ENCODE results near the gene CYP46A1. TPM values are rescaled to one million over a fixed set of nuclear protein-coding genes. Genes with fewer than 3 reads are reported as not detected.

Gene CYP46A1
- total RNA-seq, 1 donor from 2014 or later: 1.3 TPM

- no peak overlapping the region for H3K4me3 ChIP-seq
- intact Hi-C loops (cut with DNase I): loop anchor here (5.0 kb wide), 1 partner anchor 162 kb away; no protein-coding TSS in a partner anchor
- H3K27ac ChIP-seq: no peak overlapping the region
- TF ChIP-seq, protein P1, sequence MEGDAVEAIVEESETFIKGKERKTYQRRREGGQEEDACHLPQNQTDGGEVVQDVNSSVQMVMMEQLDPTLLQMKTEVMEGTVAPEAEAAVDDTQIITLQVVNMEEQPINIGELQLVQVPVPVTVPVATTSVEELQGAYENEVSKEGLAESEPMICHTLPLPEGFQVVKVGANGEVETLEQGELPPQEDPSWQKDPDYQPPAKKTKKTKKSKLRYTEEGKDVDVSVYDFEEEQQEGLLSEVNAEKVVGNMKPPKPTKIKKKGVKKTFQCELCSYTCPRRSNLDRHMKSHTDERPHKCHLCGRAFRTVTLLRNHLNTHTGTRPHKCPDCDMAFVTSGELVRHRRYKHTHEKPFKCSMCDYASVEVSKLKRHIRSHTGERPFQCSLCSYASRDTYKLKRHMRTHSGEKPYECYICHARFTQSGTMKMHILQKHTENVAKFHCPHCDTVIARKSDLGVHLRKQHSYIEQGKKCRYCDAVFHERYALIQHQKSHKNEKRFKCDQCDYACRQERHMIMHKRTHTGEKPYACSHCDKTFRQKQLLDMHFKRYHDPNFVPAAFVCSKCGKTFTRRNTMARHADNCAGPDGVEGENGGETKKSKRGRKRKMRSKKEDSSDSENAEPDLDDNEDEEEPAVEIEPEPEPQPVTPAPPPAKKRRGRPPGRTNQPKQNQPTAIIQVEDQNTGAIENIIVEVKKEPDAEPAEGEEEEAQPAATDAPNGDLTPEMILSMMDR (IDR thresholded peaks at IDR 0.05): no peak
- ATAC-seq: no peak
- H3K9me3 ChIP-seq: no peaks in the 10 kb centered on the region
- DNase-seq: peak; percentile 44
- H3K36me3 ChIP-seq: no peaks in the 10 kb centered on the region
- no peaks in the 10 kb centered on the region for H3K27me3 ChIP-seq
- H3K4me1 ChIP-seq: no peaks in the 10 kb centered on the region
These were observed 41.1 kb downstream of the CYP46A1 start for GRCh38 chr14:99724939-99725773.

DNA sequence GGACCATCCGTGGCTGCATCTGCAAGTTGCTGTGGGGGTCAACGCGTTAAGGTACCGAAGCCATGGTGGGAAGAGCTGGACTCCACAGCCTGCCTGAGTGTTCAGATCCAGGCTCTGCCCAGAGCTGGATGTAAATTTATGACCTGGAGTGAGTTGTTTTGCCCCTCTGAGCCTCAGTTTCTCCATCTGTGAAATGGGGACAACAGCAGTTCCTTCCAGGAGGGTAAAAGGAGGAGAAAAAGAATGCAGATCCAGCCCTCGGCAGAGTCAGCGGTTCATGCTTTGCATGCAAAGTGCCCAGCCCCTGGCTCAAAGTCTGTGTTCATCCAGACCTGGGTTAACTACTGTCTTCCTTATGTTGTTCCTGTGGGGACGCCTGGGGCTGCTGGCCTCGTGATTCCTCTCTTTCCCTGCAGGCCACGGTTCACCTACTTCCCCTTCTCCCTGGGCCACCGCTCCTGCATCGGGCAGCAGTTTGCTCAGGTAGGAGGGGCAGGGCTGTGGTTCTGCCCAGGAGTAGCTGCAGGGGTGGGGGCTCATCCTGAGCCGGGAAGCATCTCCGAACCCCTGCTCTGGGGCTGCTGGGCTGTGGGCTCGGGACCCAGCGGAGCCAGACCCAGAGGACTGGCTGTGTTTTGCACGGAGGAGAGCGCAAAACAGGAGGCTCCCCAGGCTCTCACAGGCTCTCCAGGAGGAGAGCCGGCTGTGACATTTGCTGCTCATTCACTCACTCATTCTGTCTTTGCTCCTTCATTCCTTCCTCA is 41.9 kb downstream of the CYP46A1 start:
- TF ChIP-seq, protein P1 (IDR thresholded peaks at IDR 0.05): no peak
- intact Hi-C loops (cut with DNase I): loop anchor here (5.0 kb wide), 1 partner anchor 161 kb away; no protein-coding TSS in a partner anchor
- H3K9me3 ChIP-seq: no peaks in the 10 kb centered on the region
- ATAC-seq: no peak
- H3K27me3 ChIP-seq: no peaks in the 10 kb centered on the region
- no peaks in the 10 kb centered on the region for H3K4me1 ChIP-seq
- H3K36me3 ChIP-seq: no peaks in the 10 kb centered on the region
- peak; percentile 41 for DNase-seq
- H3K4me3 ChIP-seq: no peak overlapping the region
- no peak overlapping the region for H3K27ac ChIP-seq

DNA sequence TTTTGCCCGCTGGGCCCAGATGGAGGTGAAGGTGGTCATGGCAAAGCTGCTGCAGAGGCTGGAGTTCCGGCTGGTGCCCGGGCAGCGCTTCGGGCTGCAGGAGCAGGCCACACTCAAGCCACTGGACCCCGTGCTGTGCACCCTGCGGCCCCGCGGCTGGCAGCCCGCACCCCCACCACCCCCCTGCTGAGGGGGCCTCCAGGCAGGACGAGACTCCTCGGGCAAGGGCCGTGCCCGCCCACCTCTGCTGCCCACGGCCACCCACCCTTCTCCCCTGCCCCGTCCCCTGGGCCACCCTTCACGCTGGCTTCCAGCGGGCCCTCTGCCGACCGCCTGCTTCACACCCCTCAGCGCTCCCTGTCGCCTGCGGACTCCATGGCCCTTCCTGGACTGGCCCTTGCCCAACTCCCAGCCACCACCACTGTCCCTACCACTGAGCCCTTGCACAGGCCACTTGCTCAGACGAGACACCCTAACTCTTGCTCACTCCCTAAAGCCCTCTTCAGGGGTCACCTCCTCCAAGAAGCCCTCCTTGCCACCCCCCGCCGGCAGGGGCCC is 42.5 kb downstream of the CYP46A1 start:
- intact Hi-C loops (cut with DNase I): loop anchor here (5.0 kb wide), 1 partner anchor 161 kb away; no protein-coding TSS in a partner anchor
- DNase-seq (peak; percentile 58), ATAC-seq (no peak)
- Histone ChIP-seq H3K27me3 (no peaks in the 10 kb centered on the region), H3K36me3 (no peaks in the 10 kb centered on the region), H3K9me3 (no peaks in the 10 kb centered on the region), H3K4me3 (no peak overlapping the region), H3K27ac (no peak overlapping the region), H3K4me1 (no peaks in the 10 kb centered on the region)
- TF ChIP-seq, protein P1 (IDR thresholded peaks at IDR 0.05): no peak

GRCh38 chr14:99727096-99727870 is 43.2 kb downstream of the CYP46A1 start:
- H3K36me3 ChIP-seq: no peaks in the 10 kb centered on the region
- no peaks in the 10 kb centered on the region for H3K27me3 ChIP-seq
- no peak for ATAC-seq
- H3K9me3 ChIP-seq: no peaks in the 10 kb centered on the region
- DNase-seq: peak; percentile 46
- TF ChIP-seq, protein P1 (IDR thresholded peaks at IDR 0.05): no peak
- no peak overlapping the region for H3K27ac ChIP-seq
- intact Hi-C loops (cut with DNase I): loop anchor here (5.0 kb wide), 1 partner anchor 160 kb away; no protein-coding TSS in a partner anchor
- no peak overlapping the region for H3K4me3 ChIP-seq
- no peaks in the 10 kb centered on the region for H3K4me1 ChIP-seq
